Bronchial epithelial cell (primary cell): ENCODE results near the gene FBN1. TPM values are rescaled to one million over a fixed set of nuclear protein-coding genes. Genes with fewer than 3 reads are reported as not detected.

Experiments used
- DNase-seq: peaks from one replicate; pipeline ENCODE4 v3.0.0-alpha.2; 2010; ENCODE audit warnings: low read depth
- FAIRE-seq: peaks from 2 replicates; lab custom pipeline; 2011; peaks lifted over from hg19 to GRCh38; lab: Jason Lieb, UNC
- H3K27me3 ChIP-seq: 2 replicates; pipeline ENCODE4 v1.5.1; 2011; ENCODE audit warnings: low read length; ENCODE audit not compliant: control insufficient read depth, insufficient read depth
- H3K36me3 ChIP-seq: 2 replicates; pipeline ENCODE4 v1.5.1; 2011; ENCODE audit warnings: low read length; ENCODE audit not compliant: control insufficient read depth, insufficient read depth
- H3K4me3 ChIP-seq: 2 replicates; pipeline ENCODE4 v1.5.1; 2011; ENCODE audit warnings: mild to moderate bottlenecking, low read depth, low read length, control low read depth
- total RNA-seq: library from RNA; depleted of rRNA; stranded (reverse); fragments of >200 nt; gene quantifications from 2 replicates; pipeline ENCODE4 v1.2.1, GENCODE V29; 2014
- TF ChIP-seq, protein P1 (sequence below): IDR thresholded peaks from 2 replicates; pipeline ENCODE4 v1.5.1; 2011; ENCODE audit warnings: mild to moderate bottlenecking, moderate library complexity, low read length, control low read depth, inconsistent platforms; ENCODE audit not compliant: insufficient read depth, severe bottlenecking

FBN1 gene
- total RNA-seq, 1 donor from 2014 or later, result 6.3 TPM

DNA sequence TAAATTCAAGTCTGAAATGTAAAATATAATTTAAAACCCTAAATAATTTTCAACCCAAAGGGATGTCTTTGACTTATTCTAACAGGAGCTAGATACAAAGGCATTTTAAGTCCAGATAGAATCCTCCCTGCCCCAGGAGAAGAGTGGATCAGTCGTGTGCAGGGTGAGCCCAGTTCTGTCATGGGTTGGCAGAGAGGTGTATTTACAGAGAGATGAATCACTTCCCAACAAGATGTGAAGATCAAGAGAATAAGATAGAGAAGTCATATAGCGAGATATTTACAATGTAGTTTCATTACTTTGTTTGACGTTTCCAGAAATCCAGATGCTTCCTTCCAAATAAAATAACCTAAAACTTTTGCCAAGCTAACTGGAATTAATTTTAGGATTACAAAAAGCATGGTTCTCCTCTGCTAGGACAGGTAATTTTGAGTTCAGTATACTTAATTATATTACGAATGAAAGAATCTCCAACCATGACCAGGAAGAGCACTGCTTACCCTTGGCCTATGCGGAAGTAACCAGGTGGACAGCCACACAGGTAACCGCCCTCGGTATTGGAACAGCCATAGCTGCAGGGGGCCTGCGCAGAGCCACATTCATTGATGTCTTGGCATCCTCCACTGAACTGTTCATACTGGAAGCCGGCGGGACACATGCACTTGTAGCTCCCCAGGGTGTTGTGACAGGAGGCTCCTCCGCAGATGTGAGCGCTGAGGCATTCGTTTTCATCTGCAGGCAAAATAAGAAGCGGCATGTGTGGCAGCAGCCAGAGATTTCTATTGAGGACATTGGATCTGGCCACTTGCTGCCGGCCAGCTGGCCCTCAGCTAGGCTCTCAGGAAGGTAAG lies 230.2 kb downstream of the FBN1 start:
- TF ChIP-seq, protein P1, sequence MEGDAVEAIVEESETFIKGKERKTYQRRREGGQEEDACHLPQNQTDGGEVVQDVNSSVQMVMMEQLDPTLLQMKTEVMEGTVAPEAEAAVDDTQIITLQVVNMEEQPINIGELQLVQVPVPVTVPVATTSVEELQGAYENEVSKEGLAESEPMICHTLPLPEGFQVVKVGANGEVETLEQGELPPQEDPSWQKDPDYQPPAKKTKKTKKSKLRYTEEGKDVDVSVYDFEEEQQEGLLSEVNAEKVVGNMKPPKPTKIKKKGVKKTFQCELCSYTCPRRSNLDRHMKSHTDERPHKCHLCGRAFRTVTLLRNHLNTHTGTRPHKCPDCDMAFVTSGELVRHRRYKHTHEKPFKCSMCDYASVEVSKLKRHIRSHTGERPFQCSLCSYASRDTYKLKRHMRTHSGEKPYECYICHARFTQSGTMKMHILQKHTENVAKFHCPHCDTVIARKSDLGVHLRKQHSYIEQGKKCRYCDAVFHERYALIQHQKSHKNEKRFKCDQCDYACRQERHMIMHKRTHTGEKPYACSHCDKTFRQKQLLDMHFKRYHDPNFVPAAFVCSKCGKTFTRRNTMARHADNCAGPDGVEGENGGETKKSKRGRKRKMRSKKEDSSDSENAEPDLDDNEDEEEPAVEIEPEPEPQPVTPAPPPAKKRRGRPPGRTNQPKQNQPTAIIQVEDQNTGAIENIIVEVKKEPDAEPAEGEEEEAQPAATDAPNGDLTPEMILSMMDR, result no peak
- Histone ChIP-seq H3K4me3 (no peak overlapping the region), H3K36me3 (no peaks in the 10 kb centered on the region), H3K27me3 (peaks cover 1% of the 10 kb centered on the region)
- FAIRE-seq (no peak), DNase-seq (peak; percentile 80)

DNA sequence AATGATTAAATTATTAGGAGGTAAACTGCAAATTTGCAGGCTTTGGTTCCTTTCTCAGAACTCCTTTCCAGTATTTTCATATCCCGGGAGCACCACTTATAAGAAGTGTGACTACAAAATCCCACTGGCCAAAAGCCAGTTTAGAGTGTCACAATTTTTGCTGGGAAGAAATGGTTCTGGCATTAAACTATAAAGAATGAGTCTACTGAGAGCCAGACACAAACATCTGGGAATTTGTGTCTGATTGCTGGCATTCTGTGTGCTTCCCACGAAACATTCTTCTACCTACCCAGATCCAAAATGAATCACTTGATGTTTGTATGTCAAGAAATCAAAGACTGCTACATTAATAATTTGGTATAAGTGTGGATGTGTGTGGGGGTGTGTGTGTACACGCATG lies 231.5 kb downstream of the FBN1 start:
- no peak for FAIRE-seq

DNA sequence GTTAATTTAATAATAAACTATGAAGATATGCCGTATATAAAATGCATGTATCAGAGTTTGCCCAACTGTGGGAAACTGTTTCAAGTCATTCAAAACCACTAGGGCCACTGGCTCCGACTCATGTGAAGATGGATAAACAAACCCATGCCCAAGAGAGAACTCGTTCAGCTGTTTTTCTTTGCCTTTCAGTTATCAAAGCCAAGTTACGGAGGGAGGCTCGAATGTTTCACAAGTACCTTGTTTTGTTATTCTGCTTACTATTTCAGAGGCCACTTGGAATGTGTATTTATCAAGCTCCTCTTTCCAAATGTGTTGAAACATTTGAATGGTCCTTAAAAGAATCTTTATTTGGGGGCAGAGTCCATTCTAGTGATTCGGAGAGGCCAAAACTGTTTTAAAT lies 232.2 kb downstream of the FBN1 start:
- TF ChIP-seq, protein P1, result no peak
- H3K27me3 ChIP-seq, result peaks cover 1% of the 10 kb centered on the region
- DNase-seq (no peak), FAIRE-seq (no peak)
- no peak overlapping the region for H3K4me3 ChIP-seq
- H3K36me3 ChIP-seq, result no peaks in the 10 kb centered on the region

More for the DNA sequence above, 231.5 kb downstream of the FBN1 start:
- Histone ChIP-seq H3K4me3 (no peak overlapping the region), H3K36me3 (no peaks in the 10 kb centered on the region), H3K27me3 (peaks cover 1% of the 10 kb centered on the region)
- DNase-seq, result no peak
- TF ChIP-seq, protein P1, result no peak

DNA sequence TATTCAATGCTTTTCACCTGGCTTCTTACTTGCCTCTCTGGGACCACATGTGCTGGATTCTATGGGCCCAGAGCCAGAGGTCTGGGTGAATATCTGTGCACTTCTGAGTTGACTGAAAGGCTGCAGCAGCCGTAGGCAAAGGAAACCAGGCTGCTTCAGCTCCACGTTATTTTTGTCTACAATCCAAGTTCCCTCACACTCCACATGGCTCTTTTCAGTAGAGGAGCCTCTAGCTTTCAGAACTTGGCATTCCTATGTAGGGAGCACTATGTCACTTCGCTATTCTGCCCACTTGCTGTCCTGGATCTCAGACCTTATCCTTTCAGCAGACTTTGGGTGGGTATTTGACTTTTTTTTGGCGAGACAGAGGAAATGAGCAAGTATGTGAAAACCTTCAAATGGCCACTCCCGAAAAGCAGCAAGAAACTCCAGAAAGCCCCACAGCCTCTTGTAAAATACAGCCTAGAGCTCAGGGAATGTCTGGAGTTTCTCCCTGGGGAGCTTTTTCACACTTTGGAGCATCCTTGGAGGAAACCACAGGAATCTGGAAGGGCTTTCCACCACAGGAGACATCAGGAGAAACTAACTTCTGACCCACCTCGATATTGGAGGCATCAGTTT lies 233.4 kb downstream of the FBN1 start:
- TF ChIP-seq, protein P1, result no peak
- no peak for DNase-seq
- no peaks in the 10 kb centered on the region for H3K36me3 ChIP-seq
- H3K4me3 ChIP-seq, result no peak overlapping the region
- no peak for FAIRE-seq
- peaks cover 1% of the 10 kb centered on the region for H3K27me3 ChIP-seq

DNA sequence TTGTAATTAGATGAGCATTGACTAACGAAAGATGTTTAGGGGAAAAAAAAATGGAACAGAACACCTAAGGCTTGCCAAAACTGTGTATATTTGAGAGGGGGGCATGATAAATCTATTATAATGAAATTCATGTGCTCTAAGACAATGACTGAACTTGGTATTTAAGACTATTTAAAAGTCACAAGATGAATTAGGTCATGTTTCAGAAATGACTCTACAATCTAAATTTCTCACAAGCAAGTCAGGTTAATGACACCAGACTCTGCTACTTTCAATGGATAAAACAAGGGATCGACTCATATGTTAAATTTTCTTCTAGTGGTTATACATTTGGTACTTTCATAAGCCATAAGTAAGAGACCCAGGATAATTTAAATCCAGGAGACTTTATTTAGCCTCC lies 235.9 kb downstream of the FBN1 start:
- TF ChIP-seq, protein P1, result no peak
- no peak for FAIRE-seq
- peaks cover 1% of the 10 kb centered on the region for H3K27me3 ChIP-seq

More for the DNA sequence above, 235.9 kb downstream of the FBN1 start:
- no peak for DNase-seq
- Histone ChIP-seq H3K4me3 (no peak overlapping the region), H3K36me3 (no peaks in the 10 kb centered on the region)
